K562 (cell line): ENCODE results near the gene ACSBG1. TPM values are rescaled to one million over a fixed set of nuclear protein-coding genes. Genes with fewer than 3 reads are reported as not detected.

ENCODE experiments used
- ATAC-seq: fragments of 200-7000 bp; cut with Tn5 transposase; 3 replicates; pipeline ENCODE4 v1.9.1; 2020; ENCODE audit warnings: moderate library complexity
- BruUV-seq: library from RNA; stranded (reverse); fragments of 400-500 nt; replicated peaks from 2 replicates; lab custom pipeline; 2021; lab: Mats Ljungman, UMichigan
- CTCF ChIA-PET: fragments of 300-600 bp; formaldehyde crosslinking; extraction: SDS; loops from one replicate; lab custom pipeline; 2021; ENCODE audit warnings: low intra/inter-chr PET ratio; lab: Yijun Ruan, JAX
- POLR2A ChIA-PET: fragments of 300-600, 350-650 bp; sonication (Branson Sonifier 250); formaldehyde crosslinking; extraction: SDS; loops from one replicate; lab custom pipeline; 2021; ENCODE audit warnings: antibody characterized with exemption, inconsistent platforms; lab: Yijun Ruan, JAX
- DNase-seq, 4 experiments: peaks; one replicate each; pipeline versions ENCODE4 v3.0.0 to v3.0.0-alpha.2; 2011 to 2018; ENCODE audit warnings: low spot score in 3 of 4, mixed read lengths in 3 of 4; ENCODE audit errors: extremely low read depth in 1 of 4
- FAIRE-seq: peaks from 2 replicates; lab custom pipeline; 2011; peaks lifted over from hg19 to GRCh38; lab: Jason Lieb, UNC
- H2AFZ ChIP-seq: 2 replicates; pipeline ENCODE4 v1.6.0; 2011; ENCODE audit warnings: low read depth, low read length, control low read depth, inconsistent platforms
- H3K27ac ChIP-seq: fragments of 200-600 bp; 3 replicates; pipeline ENCODE4 v1.8.0; 2011; ENCODE audit warnings: low read depth, mild to moderate bottlenecking, control low read depth, inconsistent platforms, low read length, moderate library complexity, mixed read lengths; ENCODE audit errors: extremely low read depth
- H3K27me3 ChIP-seq, 2 experiments: fragments of 300-600 bp in 1 of 2; 2 replicates in 1 of 2; 3 replicates in 1 of 2; pipeline versions ENCODE4 v1.6.0 to v1.8.0; 2011; ENCODE audit warnings: inconsistent platforms in 2 of 2, low read length in 2 of 2, mild to moderate bottlenecking in 1 of 2, mixed read lengths in 1 of 2, moderate library complexity in 1 of 2; ENCODE audit not compliant: control insufficient read depth in 2 of 2, insufficient read depth in 2 of 2
- H3K36me3 ChIP-seq: fragments of 300-600 bp; 3 replicates; pipeline ENCODE4 v1.8.0; 2011; ENCODE audit warnings: mild to moderate bottlenecking, low read length, inconsistent platforms; ENCODE audit not compliant: control insufficient read depth, insufficient read depth
- H3K4me1 ChIP-seq, 2 experiments: fragments of 200-600 bp in 1 of 2; replicated peaks in 1 of 2; 2 replicates in 1 of 2; 3 replicates in 1 of 2; pipeline versions ENCODE4 v1.5.1 to v1.8.0; 2011; ENCODE audit warnings: inconsistent platforms in 2 of 2, low read length in 2 of 2, mild to moderate bottlenecking in 1 of 2, mixed read lengths in 1 of 2, moderate library complexity in 1 of 2; ENCODE audit not compliant: control insufficient read depth in 2 of 2, insufficient read depth in 2 of 2
- H3K4me2 ChIP-seq: 2 replicates; pipeline ENCODE4 v1.6.1; 2011; ENCODE audit warnings: low read length, control low read depth, inconsistent platforms, mixed read lengths; ENCODE audit not compliant: insufficient read depth
- H3K4me3 ChIP-seq: fragments of 200-600 bp; sonication (generic), shearing (Covaris generic); 2 replicates; pipeline ENCODE4 v1.5.1; 2016; ENCODE audit warnings: control low read depth, inconsistent platforms
- H3K79me2 ChIP-seq: fragments of 200-600 bp; 3 replicates; pipeline ENCODE4 v1.8.0; 2011; ENCODE audit warnings: low read length, inconsistent platforms; ENCODE audit not compliant: control insufficient read depth, insufficient read depth
- H3K9ac ChIP-seq, 2 experiments: 2 replicates each; pipeline versions ENCODE4 v1.6.0 to v1.6.1; 2011; ENCODE audit warnings: low read depth in 2 of 2, low read length in 2 of 2, control low read depth in 1 of 2, inconsistent platforms in 1 of 2, mild to moderate bottlenecking in 1 of 2, mixed read lengths in 1 of 2; ENCODE audit not compliant: insufficient read depth in 1 of 2
- H3K9me1 ChIP-seq: one replicate; pipeline ENCODE4 v1.6.0; 2011; ENCODE audit warnings: inconsistent platforms, mild to moderate bottlenecking, low read length, moderate library complexity; ENCODE audit not compliant: control insufficient read depth, insufficient read depth
- H3K9me3 ChIP-seq: replicated peaks from 2 replicates; pipeline ENCODE4 v1.5.1; 2011; ENCODE audit warnings: low read depth, low read length, inconsistent platforms; ENCODE audit not compliant: control insufficient read depth, insufficient read depth
- H4K20me1 ChIP-seq: replicated peaks from 2 replicates; pipeline ENCODE4 v1.6.1; 2011; ENCODE audit warnings: low read length, inconsistent platforms, mixed read lengths; ENCODE audit not compliant: control insufficient read depth, insufficient read depth
- ARID1B ChIP-seq: fragments of 450-650 bp; IDR thresholded peaks from 2 replicates; pipeline ENCODE4 v1.6.1; 2016; ENCODE audit warnings: antibody characterized with exemption, mild to moderate bottlenecking, inconsistent platforms
- CBX3 ChIP-seq, 2 experiments: IDR thresholded peaks; 1 replicate in 1 of 2; 2 replicates in 1 of 2; pipeline ENCODE4 v1.6.1; 2012; ENCODE audit warnings: inconsistent platforms in 2 of 2, low read length in 2 of 2, borderline replicate concordance in 1 of 2, control low read depth in 1 of 2
- EP300 ChIP-seq: IDR thresholded peaks from 2 replicates; pipeline ENCODE4 v1.6.1; 2012; ENCODE audit warnings: low read length, improper control_type of control experiment
- HIVEP1 ChIP-seq: fragments of 250-450 bp; sonication (Bioruptor Pico); IDR thresholded peaks from 2 replicates; pipeline ENCODE4 v1.4.0; 2020; ENCODE audit warnings: mild to moderate bottlenecking
- POLR2AphosphoS2 ChIP-seq: IDR thresholded peaks from 2 replicates; pipeline ENCODE4 v1.6.1; 2012; ENCODE audit warnings: low read length, improper control_type of control experiment
- XRCC4 ChIP-seq: IDR thresholded peaks from one replicate; pipeline ENCODE4 v1.6.1; 2011; ENCODE audit not compliant: insufficient read depth, insufficient read length; ENCODE audit errors: extremely low read depth
- ZFP36 ChIP-seq: fragments of 150-350 bp; IDR thresholded peaks from 2 replicates; pipeline ENCODE4 v1.6.1; 2018; ENCODE audit warnings: low read length, low read depth; ENCODE audit not compliant: partially characterized antibody
- ZNF561 ChIP-seq: fragments of 450-650 bp; formaldehyde crosslinking; conservative IDR thresholded peaks from 2 replicates; pipeline ENCODE4 v1.4.0; 2020; ENCODE audit warnings: mild to moderate bottlenecking, moderate library complexity
- WGBS: fragments of 100-300 bp; shearing (Covaris generic); methylation state at CpG from one replicate; pipeline ENCODE4 v1.1.6; 2016; ENCODE audit warnings: low coverage, mixed read lengths; ENCODE audit not compliant: insufficient coverage; ENCODE audit errors: missing lambda C conversion rate; 5-methylcytosine and 5-hydroxymethylcytosine counted together
- in situ Hi-C: fragments of 300-500 bp; cut with MboI; formaldehyde crosslinking; loops from 4 replicates; pipeline ENCODE4 v1.15.0; 2018; ENCODE audit warnings: inconsistent platforms, mixed read lengths
- intact Hi-C: fragments of 100-400 bp; cut with micrococcal nuclease; formaldehyde crosslinking; loops from 2 replicates; pipeline ENCODE4 v1.14.2; 2022
- polyA plus RNA-seq, 8 experiments: library from polyadenylated mRNA; depleted of rRNA in 4 of 8; stranded (reverse) in 5 of 8; unstranded in 3 of 8; fragments of >200 nt; fragmentation: Nextera tagmentation in 2 of 8; fragmentation: Illumina TruSeq in 1 of 8; extraction: Ambion mirVana in 2 of 8; extraction: Trizol in 1 of 8; gene quantifications; 2 replicates each; pipeline versions ENCODE4 v1.2.1 to v1.2.3, GENCODE V29; 2011 to 2014; ENCODE audit warnings: inconsistent platforms in 1 of 8, missing spikeins in 1 of 8
- total RNA-seq, 7 experiments: library from RNA; depleted of rRNA in 6 of 7; stranded (reverse); fragments of >200 nt in 6 of 7; fragmentation: Illumina TruSeq in 2 of 7; extraction: Trizol in 2 of 7; gene quantifications; 2 replicates each; pipeline versions ENCODE4 v1.2.1 to v1.2.3, GENCODE V29; 2011 to 2021; ENCODE audit warnings: low replicate concordance in 1 of 7

Gene ACSBG1
- total and polyA plus RNA-seq, 9 of the 15 experiments (the other 6 are each of a cell fraction or from before 2014, with no cell fraction given), result 0.36 to 6.4 (median 2.5) TPM

DNA sequence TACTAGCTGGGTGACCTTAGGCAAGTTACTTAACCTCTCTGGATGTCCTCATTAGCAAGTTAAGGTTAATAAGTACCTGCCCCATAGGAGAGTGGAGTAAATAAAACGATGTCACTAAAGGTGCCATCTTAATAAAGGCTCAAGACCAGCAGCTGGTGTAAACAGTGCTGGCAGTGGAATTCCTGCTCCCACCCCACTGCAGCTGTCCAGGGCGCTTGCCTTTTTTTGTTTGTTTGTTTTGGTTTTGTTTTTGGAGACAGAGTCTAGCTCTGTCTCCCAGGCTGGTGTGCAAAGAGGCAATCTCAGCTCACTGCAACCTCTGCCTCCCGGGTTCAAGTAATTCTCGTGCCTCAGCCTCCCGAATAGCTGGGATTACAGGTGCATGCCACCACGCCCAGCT, 56.3 kb downstream of the ACSBG1 start:
- DNase-seq, result no peak
- peak; percentile 25 for TF ChIP-seq ZFP36
- no peak for TF ChIP-seq CBX3 (IDR thresholded peaks at IDR 0.05; ENCODE audit: borderline replicate concordance in 1 of 2, low read length in 2 of 2)
- TF ChIP-seq EP300, result no peak
- no peak for TF ChIP-seq HIVEP1 (CRISPR knock-in tag)
- no peak for TF ChIP-seq POLR2AphosphoS2
- TF ChIP-seq ZNF561 (CRISPR knock-in tag), result no peak
- no peak for TF ChIP-seq XRCC4
- TF ChIP-seq ARID1B, result no peak
- intact Hi-C loops (no loop called here), in situ Hi-C loops (no loop called here)
- ChIA-PET CTCF (interaction anchor here (1.7 to 2.2 kb wide), 2 partner anchors 18 to 63 kb away, joined by 5 to 17 read pairs; no protein-coding TSS in a partner anchor), POLR2A (interaction anchor here (0.6 to 1.0 kb wide), 2 partner anchors 27 to 125 kb away, joined by 3 to 4 read pairs; no protein-coding TSS in a partner anchor)
- BruUV-seq, result no TSS peak
- no peak for ATAC-seq
- H2AFZ ChIP-seq, result no peak overlapping the region
- H3K4me3 ChIP-seq, result no peak overlapping the region
- WGBS, result 9% methylated on average over 6 of the region's 6 CpGs
- no peak overlapping the region for H3K27ac ChIP-seq
- peaks cover 4 to 11% of the 10 kb centered on the region in 2 experiments; a peak in 3 of 5 replicates for H3K27me3 ChIP-seq
- no peak for FAIRE-seq
- no peaks in the 10 kb centered on the region for H3K79me2 ChIP-seq
- H3K9me1 ChIP-seq, result no peaks in the 10 kb centered on the region
- peaks cover 3 to 27% of the 10 kb centered on the region in 2 experiments; a peak in 3 of 5 replicates for H3K4me1 ChIP-seq
- H3K9me3 ChIP-seq, result no peaks in the 10 kb centered on the region
- no peak overlapping the region for H3K4me2 ChIP-seq
- no peak overlapping the region for H3K9ac ChIP-seq
- no peaks in the 10 kb centered on the region for H3K36me3 ChIP-seq
- 0 out of 2 replicates have a peak, but pooled peaks cover 4% of the 10 kb centered on the region for H4K20me1 ChIP-seq
